GM13977 (cell line): ENCODE results near the gene FEZF2.

Experiments used
- DNase-seq: peaks from one replicate; pipeline ENCODE4 v3.0.0; 2012; ENCODE audit warnings: low spot score
- CTCF ChIP-seq: IDR thresholded peaks from 2 replicates; pipeline ENCODE4 v1.5.1; 2012; ENCODE audit warnings: mild to moderate bottlenecking, control low read depth; ENCODE audit not compliant: insufficient read depth; ENCODE audit errors: extremely low read depth, missing control alignments
- in situ Hi-C: fragments of 300-500 bp; cut with MboI; formaldehyde crosslinking; loops from one replicate; pipeline ENCODE4 v1.12.0; 2022; ENCODE audit warnings: low sequenced_read_pairs, low pct_unique_long_range_greater_than_20kb, mixed read lengths, inconsistent platforms; ENCODE audit not compliant: unreplicated experiment

The FEZF2 gene

DNA sequence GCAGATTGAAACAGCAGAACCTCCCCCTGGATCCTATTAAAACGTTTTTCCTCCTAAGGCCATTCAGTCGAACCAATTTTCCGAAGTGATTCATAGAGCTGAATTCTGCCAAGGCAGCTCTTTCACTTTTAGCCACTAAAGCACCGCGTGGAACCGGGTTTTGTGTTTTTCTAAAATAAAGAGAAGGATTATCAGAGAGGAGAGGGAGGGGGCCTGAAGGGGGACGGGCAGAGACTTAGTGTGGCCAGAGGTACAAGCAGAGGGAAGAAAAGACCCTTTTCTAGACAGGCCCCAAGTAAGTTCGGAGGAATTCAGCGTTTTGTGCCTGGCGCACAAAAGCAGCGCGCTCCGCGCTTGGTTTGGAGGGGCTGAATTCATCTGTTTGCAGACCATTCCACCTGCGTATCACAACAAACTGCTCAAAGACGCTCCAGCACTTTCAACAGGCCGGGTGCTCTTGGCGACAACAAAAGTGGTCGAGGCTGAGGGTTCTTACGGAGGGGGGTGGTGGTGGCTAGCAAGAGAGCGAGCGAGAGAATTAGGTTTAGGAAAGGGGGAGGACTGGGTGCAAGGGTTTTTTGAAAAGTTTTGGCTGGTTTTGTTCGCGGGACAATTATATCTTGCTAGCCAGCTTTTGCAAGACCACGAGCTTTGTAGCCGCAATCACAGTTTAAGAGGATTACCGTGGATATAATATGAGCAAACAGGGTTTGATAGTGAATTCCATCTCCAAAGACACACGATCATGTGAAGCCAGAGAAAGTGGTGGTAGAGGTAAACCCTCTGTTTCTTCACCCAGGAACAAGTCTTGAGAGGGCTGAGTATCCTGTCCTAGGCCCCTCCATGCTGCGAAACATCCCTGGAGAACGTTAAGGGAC lies 1.2 kb upstream of the FEZF2 start:
- TF ChIP-seq CTCF = no peak
- peak; percentile 26 for DNase-seq
- in situ Hi-C loops = no loop called here

GRCh38 chr3:62373714-62374333 lies 474 bp upstream of the FEZF2 start:
- DNase-seq = peak; percentile 20
- in situ Hi-C loops = no loop called here
- TF ChIP-seq CTCF = no peak

GRCh38 chr3:62372621-62373041 lies 719 bp downstream of the FEZF2 start:
- in situ Hi-C loops = no loop called here
- DNase-seq = no peak

GRCh38 chr3:62371720-62372591 lies 1.4 kb downstream of the FEZF2 start:
- peak; percentile 23 for DNase-seq
- in situ Hi-C loops = no loop called here
- TF ChIP-seq CTCF = no peak

More at GRCh38 chr3:62372621-62373041, 719 bp downstream of the FEZF2 start:
- TF ChIP-seq CTCF = no peak

DNA sequence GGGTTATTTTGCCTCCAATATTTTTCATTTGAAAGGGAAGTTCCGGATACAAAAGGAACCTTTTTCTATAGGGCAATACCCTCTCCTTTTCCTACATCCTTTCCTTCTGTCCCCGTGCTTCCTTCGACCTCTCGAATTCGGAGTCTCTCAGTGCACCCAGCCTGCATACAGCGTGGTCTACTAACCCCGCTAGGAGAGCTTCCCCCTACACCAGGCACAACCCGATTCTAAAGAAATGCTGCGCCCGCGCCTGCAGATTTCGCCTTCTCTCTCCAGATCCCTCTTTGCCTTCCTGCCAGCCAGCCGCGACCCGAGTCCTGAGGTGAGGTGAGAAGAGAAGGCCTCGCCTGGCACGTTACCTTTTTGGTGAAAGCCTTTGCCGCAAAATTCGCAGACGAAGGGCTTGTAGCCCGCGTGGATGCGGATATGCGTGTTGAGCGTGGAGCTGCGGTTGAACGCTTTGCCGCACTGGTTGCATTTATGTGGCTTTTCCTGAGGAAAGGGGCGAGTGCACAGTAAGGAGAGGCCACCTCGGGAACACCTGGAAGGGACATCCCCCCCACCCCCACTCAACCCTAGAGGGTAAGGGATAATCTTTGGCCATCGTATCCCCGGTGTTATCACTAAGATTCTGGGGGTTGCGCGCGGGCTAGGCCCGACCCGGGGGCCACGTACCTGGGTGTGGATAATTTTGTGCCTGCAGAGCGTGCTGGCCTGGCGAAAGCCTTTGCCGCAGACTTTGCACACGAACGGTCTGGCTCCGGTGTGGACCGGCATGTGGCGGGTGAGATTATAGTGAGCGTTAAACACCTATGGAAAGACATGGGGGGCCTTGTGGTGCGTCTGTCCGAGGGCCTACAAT lies 2.3 kb downstream of the FEZF2 start:
- in situ Hi-C loops = no loop called here
- TF ChIP-seq CTCF = no peak
- peak; percentile 12 for DNase-seq
